Measurements from ENCODE around the gene ATE1.

- TF ChIP-seq POLR2AphosphoS5 (IDR thresholded peaks at IDR 0.05; ENCODE audit: low read depth): no peak
- no peak for TF ChIP-seq CTCF (conservative IDR thresholded peaks at IDR 0.05; ENCODE audit: low read depth in 2 of 2)
- TF ChIP-seq REST (IDR thresholded peaks at IDR 0.05; ENCODE audit: unreplicated experiment): no peak
- no peak for TF ChIP-seq EZH2 (IDR thresholded peaks at IDR 0.05; ENCODE audit: low read depth, unreplicated experiment)
- TF ChIP-seq ZNF331 (CRISPR knock-in tag; IDR thresholded peaks at IDR 0.05; ENCODE audit: low read depth): no peak
- no peak for TF ChIP-seq EZH2phosphoT487 (IDR thresholded peaks at IDR 0.05; ENCODE audit: unreplicated experiment)
- TF ChIP-seq ZNF462 (CRISPR knock-in tag; IDR thresholded peaks at IDR 0.05): no peak
- TF ChIP-seq JUNB (IDR thresholded peaks at IDR 0.05; ENCODE audit: unreplicated experiment): no peak
- no peak for TF ChIP-seq CREB1 (CRISPR knock-in tag; IDR thresholded peaks at IDR 0.05; ENCODE audit: low read depth)
- TF ChIP-seq ETS1 (IDR thresholded peaks at IDR 0.05): no peak
- TF ChIP-seq ZNF114 (CRISPR knock-in tag; IDR thresholded peaks at IDR 0.05): no peak
These were observed 139.1 kb downstream of the ATE1 start for GRCh38 chr10:121788717-121789116.

Data from GM23338 (cell line).